ENCODE results near the gene IVNS1ABP.

The IVNS1ABP gene

DNA sequence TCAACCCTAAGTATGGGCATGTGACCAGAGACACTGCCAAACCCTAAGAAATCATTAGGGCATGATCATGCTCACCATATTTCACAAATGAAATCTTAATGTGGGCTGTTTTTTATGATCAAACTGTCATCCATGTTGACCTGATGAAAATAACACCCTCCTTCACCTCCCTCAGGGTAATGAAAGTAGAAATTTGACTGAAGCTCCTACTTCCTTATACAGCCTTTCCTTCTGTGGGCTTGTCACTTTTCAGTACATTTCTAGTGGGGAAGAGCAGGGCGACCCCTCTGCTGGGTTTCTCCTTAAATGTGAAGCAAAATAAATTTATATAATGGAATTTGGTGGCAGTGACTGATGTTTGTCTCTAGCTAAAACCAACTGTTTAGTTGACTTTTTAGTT is 25.9 kb downstream of the IVNS1ABP start:
- TF ChIP-seq GATA3 (IDR thresholded peaks at IDR 0.05; ENCODE audit: low read depth, low read length) (no peak), GATA2 (IDR thresholded peaks at IDR 0.05; ENCODE audit: low read depth, low read length) (no peak)

GRCh38 chr1:185289880-185290279 is 27.2 kb downstream of the IVNS1ABP start:
- TF ChIP-seq GATA2 (IDR thresholded peaks at IDR 0.05; ENCODE audit: low read depth, low read length) = no peak
- no peak for TF ChIP-seq GATA3 (IDR thresholded peaks at IDR 0.05; ENCODE audit: low read depth, low read length)

DNA sequence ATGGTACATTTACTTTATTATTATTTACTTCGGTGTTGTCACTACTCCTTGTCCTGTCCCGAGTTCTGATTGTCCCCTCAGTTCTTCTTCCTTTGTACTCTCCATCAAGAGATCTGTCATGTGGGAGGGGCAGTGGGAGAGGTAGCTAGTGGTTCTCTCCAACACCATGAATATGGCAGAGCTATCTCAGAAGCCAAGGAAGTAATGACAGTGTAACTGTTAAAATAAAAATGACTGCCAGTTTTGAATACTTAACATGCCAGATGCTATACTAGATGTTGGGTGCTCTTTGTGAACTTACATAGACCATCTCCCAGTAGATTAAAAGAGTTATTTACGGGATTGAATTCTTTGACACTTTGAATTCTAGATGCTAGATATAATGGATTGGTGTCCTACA is 28.6 kb downstream of the IVNS1ABP start:
- TF ChIP-seq GATA3 (IDR thresholded peaks at IDR 0.05; ENCODE audit: low read depth, low read length) (no peak), GATA2 (IDR thresholded peaks at IDR 0.05; ENCODE audit: low read depth, low read length) (no peak)

DNA sequence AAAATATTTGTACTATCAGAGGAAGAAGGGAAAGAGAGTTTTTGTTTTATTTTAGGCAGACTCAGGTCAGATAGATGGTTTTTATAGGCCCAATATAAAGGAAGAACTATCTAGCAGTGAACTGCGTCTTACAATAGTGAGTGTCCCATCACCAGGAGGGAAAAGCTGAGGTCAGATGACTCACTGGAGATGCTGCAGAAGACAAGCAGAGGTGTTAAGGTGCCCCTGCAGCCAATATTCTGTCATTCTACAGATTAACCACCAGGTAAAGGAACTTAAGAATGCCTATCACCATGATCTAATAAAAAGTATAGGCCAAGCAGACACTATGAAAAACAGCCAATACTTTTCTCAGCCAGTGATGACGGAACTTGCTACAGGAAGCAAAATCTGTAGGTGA is 29.6 kb downstream of the IVNS1ABP start:
- TF ChIP-seq GATA3 (IDR thresholded peaks at IDR 0.05; ENCODE audit: low read depth, low read length) (no peak), GATA2 (IDR thresholded peaks at IDR 0.05; ENCODE audit: low read depth, low read length) (no peak)

DNA sequence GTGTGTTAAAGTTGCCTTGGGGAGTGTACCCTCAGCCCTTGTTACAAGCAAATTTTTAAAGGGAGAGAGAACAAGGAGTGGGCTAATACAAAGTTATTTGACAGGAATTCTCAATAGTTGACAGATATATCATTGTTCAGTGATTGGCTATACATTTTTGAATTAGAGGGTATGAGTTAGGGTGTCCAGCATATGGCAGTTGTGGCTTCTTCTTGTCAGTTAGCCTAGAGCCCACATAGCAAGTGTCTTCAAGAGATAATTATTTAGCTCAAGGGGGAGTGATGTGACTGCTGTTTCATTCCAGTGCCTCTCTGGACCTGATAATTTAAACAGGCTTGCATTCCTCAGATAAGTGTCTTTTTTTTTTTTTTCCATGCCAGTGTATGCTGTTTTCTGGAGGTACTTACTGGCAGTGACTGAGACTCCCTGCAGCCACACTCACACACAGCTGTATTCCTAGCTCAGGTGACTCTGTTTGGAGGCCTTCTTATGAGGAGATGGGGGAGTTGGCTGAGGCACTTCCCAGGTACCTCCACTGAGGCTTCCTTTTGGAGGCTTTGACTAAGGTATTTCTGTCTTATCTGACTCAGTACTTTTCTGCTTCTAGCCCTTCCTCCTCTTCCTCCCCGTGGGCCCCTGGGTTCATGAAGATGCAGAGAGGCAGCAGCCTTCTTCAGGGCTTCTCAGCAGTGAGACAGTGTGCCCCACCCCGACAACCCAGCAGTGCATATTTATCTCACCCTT is 32.3 kb downstream of the IVNS1ABP start:
- TF ChIP-seq GATA2 (IDR thresholded peaks at IDR 0.05; ENCODE audit: low read depth, low read length) (no peak), GATA3 (IDR thresholded peaks at IDR 0.05; ENCODE audit: low read depth, low read length) (no peak)

DNA sequence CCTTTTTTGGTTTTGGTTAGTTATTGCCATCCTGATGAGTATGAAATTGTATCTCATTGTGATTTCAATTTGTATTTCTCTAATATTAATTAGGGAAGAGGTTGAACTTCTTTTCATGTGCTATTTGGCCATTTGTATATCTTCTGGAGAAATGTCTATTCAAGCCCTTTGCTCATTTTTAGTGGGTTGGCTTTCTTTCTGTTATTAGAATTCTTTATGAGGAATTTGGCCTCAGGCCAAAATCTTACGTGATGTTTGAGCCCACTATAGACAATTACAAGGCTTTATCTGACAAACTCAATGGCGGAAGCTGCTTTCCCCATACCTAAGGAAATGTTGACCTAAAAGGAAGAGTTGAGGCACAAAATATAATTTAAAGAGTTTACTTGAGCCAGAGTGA is 32.9 kb downstream of the IVNS1ABP start:
- TF ChIP-seq GATA2 (IDR thresholded peaks at IDR 0.05; ENCODE audit: low read depth, low read length) = no peak
- TF ChIP-seq GATA3 (IDR thresholded peaks at IDR 0.05; ENCODE audit: low read depth, low read length) = no peak

DNA sequence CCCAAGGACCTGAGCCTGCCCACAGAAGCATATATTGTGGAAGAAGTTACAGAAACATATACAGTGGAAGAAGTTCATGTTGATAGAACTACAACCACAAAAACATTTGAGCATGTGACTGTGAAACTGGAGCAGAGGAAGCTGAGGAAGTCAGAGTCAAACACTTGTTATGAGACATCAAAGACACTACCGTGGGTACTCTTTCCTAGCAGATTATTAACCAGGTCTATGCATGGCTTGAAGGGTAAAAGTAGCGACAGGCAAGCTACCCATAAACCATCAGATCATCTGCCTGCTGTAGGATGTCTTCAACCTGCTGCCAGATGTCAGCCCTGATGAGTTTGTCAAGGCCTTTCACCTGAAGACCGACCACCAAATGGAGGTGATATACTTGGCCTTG is 35.8 kb downstream of the IVNS1ABP start:
- TF ChIP-seq GATA3 (IDR thresholded peaks at IDR 0.05; ENCODE audit: low read depth, low read length) (no peak), GATA2 (IDR thresholded peaks at IDR 0.05; ENCODE audit: low read depth, low read length) (no peak)

DNA sequence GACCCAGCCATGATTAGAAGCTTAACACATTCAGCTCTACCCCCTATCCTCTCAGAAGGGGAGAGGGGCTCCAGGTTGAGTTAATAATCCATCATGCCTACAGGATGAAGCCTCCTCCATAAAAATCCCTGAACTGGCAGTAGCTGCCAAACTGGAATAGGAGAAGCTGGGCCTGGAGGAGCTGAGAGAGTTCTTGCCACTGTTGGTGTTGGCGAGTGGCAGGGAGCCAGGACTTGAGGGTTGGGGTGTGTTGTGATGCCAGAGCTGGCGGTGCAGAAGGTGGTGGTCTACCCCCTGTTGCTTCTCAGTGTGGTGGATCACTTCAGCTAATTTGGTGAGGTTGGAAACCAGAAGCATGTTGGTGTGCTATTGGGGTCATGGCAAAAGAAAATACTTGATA is 36.5 kb downstream of the IVNS1ABP start:
- no peak for TF ChIP-seq GATA2 (IDR thresholded peaks at IDR 0.05; ENCODE audit: low read depth, low read length)
- TF ChIP-seq GATA3 (IDR thresholded peaks at IDR 0.05; ENCODE audit: low read depth, low read length) = no peak

GRCh38 chr1:185279571-185279970 is 37.5 kb downstream of the IVNS1ABP start:
- TF ChIP-seq GATA2 (IDR thresholded peaks at IDR 0.05; ENCODE audit: low read depth, low read length) (no peak), GATA3 (IDR thresholded peaks at IDR 0.05; ENCODE audit: low read depth, low read length) (no peak)

GRCh38 chr1:185271921-185272320 is 45.1 kb downstream of the IVNS1ABP start:
- TF ChIP-seq GATA2 (IDR thresholded peaks at IDR 0.05; ENCODE audit: low read depth, low read length) (no peak), GATA3 (IDR thresholded peaks at IDR 0.05; ENCODE audit: low read depth, low read length) (no peak)

GRCh38 chr1:185268352-185268751 is 48.7 kb downstream of the IVNS1ABP start:
- TF ChIP-seq GATA2 (IDR thresholded peaks at IDR 0.05; ENCODE audit: low read depth, low read length) = no peak

- TF ChIP-seq GATA2 (IDR thresholded peaks at IDR 0.05; ENCODE audit: low read depth, low read length) (no peak), GATA3 (IDR thresholded peaks at IDR 0.05; ENCODE audit: low read depth, low read length) (no peak)
Observed at GRCh38 chr1:185267701-185268100, 49.3 kb downstream of the IVNS1ABP start.

DNA sequence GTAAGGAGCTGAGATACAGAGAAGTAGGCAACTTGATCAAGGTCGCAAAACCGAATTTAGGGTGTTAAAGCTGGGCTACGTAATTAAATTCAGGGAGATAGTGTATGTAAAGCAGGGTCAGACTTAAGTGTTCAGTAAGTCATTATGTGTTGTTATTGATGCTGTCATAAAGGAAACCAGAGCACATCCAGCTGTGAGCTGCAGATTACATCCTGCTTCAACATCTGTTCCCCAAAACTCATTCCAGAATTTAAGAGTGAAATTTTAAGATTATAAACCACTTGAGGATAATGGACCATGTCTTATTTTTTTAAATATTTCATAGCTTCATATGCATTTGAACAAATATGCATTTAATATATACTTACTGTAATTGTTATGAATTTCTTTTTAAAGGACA is 49.7 kb downstream of the IVNS1ABP start:
- TF ChIP-seq GATA2 (IDR thresholded peaks at IDR 0.05; ENCODE audit: low read depth, low read length) = no peak
- no peak for TF ChIP-seq GATA3 (IDR thresholded peaks at IDR 0.05; ENCODE audit: low read depth, low read length)

GRCh38 chr1:185265314-185265713 is 51.7 kb downstream of the IVNS1ABP start:
- TF ChIP-seq GATA2 (IDR thresholded peaks at IDR 0.05; ENCODE audit: low read depth, low read length) (no peak), GATA3 (IDR thresholded peaks at IDR 0.05; ENCODE audit: low read depth, low read length) (no peak)

- TF ChIP-seq GATA2 (IDR thresholded peaks at IDR 0.05; ENCODE audit: low read depth, low read length) (peak; percentile 59; the same call in 1 of the 2 replicates), GATA3 (IDR thresholded peaks at IDR 0.05; ENCODE audit: low read depth, low read length) (peak; percentile 34; the same call in 1 of the 2 replicates)
Observed at GRCh38 chr1:185263780-185264179, 53.3 kb downstream of the IVNS1ABP start.

DNA sequence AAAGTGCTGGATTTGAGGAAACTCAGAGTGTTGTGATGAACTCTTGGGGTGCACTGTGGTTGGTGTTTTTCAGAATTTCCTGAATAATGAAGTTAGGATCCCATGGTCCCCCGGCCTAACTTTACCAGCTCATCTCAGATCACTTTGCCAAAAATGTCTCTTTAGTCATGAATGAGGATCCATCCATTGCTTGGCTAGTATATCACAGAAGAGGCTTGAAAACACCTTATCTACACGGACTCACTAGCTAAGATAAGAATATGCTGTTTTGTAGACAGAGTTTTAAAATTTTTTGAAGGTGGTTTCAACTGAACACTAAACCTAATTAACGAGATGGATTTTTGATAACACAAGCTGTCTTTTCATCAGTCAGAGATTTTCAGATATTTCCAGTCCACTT is 53.8 kb downstream of the IVNS1ABP start:
- no peak for TF ChIP-seq GATA2 (IDR thresholded peaks at IDR 0.05; ENCODE audit: low read depth, low read length)
- TF ChIP-seq GATA3 (IDR thresholded peaks at IDR 0.05; ENCODE audit: low read depth, low read length) = no peak
